OCI-LY7 (cell line): ENCODE measurements around the gene DHCR24.

Source experiments
- CTCF ChIP-seq: fragments of 200-600 bp; sonication (generic); conservative IDR thresholded peaks from 2 replicates; pipeline ENCODE4 v1.5.1; 2014; ENCODE audit warnings: mild to moderate bottlenecking, antibody characterized with exemption, low read length, moderate library complexity, mixed read lengths
- EZH2phosphoT487 ChIP-seq: fragments of 200-600 bp; sonication (generic); IDR thresholded peaks from 2 replicates; pipeline ENCODE4 v1.6.1; 2018; ENCODE audit warnings: low read depth, borderline replicate concordance, mild to moderate bottlenecking, mixed run types, antibody characterized with exemption, low read length, moderate library complexity, mixed read lengths

GRCh38 chr1:54931275-54931840 is 44.4 kb upstream of the DHCR24 start:
- TF ChIP-seq CTCF = no peak
- TF ChIP-seq EZH2phosphoT487 = no peak
